Stomach (tissue), 9 donors: Measurements from ENCODE around the gene MCM3AP. TPM values are rescaled to one million over a fixed set of nuclear protein-coding genes. Genes with fewer than 3 reads are reported as not detected.

ENCODE experiments used
- DNase-seq, 2 donors: peaks; one replicate each; pipeline versions ENCODE4 v3.0.0 to v3.0.0-alpha.2; 2013 to 2019
- H3K27ac ChIP-seq, 5 donors: fragments of 200-600 bp in 4 of 5; sonication (generic) in 4 of 5; one replicate each; pipeline ENCODE4 v1.5.1; 2013 to 2019; ENCODE audit warnings: mild to moderate bottlenecking in 1 of 5, moderate library complexity in 1 of 5
- H3K27me3 ChIP-seq, 3 donors: fragments of 200-600 bp; sonication (generic); one replicate each; pipeline ENCODE4 v1.5.1; 2017 to 2019; ENCODE audit warnings: mixed run types in 1 of 3
- H3K36me3 ChIP-seq, 4 donors: fragments of 200-600 bp; sonication (generic); 1 replicate in 3 of 4; 2 replicates in 1 of 4; pipeline ENCODE4 v1.5.1; 2016 to 2019
- H3K4me1 ChIP-seq, 4 donors: fragments of 200-600 bp; sonication (generic); one replicate each; pipeline ENCODE4 v1.5.1; 2016 to 2019
- H3K4me3 ChIP-seq, 4 donors: fragments of 200-600 bp; sonication (generic) in 3 of 4; one replicate each; pipeline ENCODE4 v1.5.1; 2016 to 2019; ENCODE audit warnings: mild to moderate bottlenecking in 1 of 4
- H3K9me3 ChIP-seq, 4 donors: fragments of 200-600 bp; sonication (generic); one replicate each; pipeline ENCODE4 v1.5.1; 2016 to 2019
- EP300 ChIP-seq: sonication (generic); formaldehyde crosslinking; IDR thresholded peaks from one replicate; pipeline ENCODE4 v1.6.1; 2017; ENCODE audit warnings: antibody characterized with exemption
- POLR2A ChIP-seq, 4 donors: fragments of 450-650 bp; IDR thresholded peaks; one replicate each; pipeline ENCODE4 v1.6.1; 2016; ENCODE audit warnings: antibody characterized with exemption in 4 of 4, control low read depth in 2 of 4, mild to moderate bottlenecking in 1 of 4, moderate library complexity in 1 of 4
- POLR2AphosphoS5 ChIP-seq, 3 donors: sonication (generic); formaldehyde crosslinking; IDR thresholded peaks; one replicate each; pipeline ENCODE4 v1.6.1; 2016; ENCODE audit warnings: antibody characterized with exemption in 3 of 3
- WGBS, 5 donors: extraction: QIAGEN DNeasy Blood & Tissue Kit in 3 of 5; methylation state at CpG; one replicate each; pipeline versions ENCODE4 v1.1.5 to v1.1.7; 2013 to 2018; 5-methylcytosine and 5-hydroxymethylcytosine counted together
- intact Hi-C: fragments of 100-400 bp; cut with DNase I; formaldehyde crosslinking; loops from one replicate; pipeline ENCODE4 v1.15.1; 2023; ENCODE audit warnings: low total_unique reads
- polyA plus RNA-seq, 3 donors: library from polyadenylated mRNA; stranded (reverse); fragments of 200-250 nt; gene quantifications; one replicate each; pipeline ENCODE4 v1.2.3, GENCODE V29; 2013
- total RNA-seq, 5 donors: library from RNA; depleted of rRNA; stranded (reverse); fragments of >200 nt; gene quantifications; one replicate each; pipeline versions ENCODE4 v1.1.0 to v1.2.3, GENCODE V29; 2014 to 2016
- TF ChIP-seq, protein P1 (sequence below), 7 experiments: fragments of 450-650 bp in 4 of 7; fragments of 200-600 bp in 3 of 7; sonication (generic) in 3 of 7; IDR thresholded peaks; one replicate each; pipeline ENCODE4 v1.5.1; 2016 to 2019; ENCODE audit warnings: antibody characterized with exemption in 7 of 7, control low read depth in 2 of 7, mild to moderate bottlenecking in 1 of 7
- donor health status: healthy with polysubstance abuse.
- donor health status: Bipolar disorder and iron deficiency.
- donor health status: healthy.

MCM3AP gene
- total and polyA plus RNA-seq, 8 donors, result 18.9 to 555 (median 57.4) TPM

DNA sequence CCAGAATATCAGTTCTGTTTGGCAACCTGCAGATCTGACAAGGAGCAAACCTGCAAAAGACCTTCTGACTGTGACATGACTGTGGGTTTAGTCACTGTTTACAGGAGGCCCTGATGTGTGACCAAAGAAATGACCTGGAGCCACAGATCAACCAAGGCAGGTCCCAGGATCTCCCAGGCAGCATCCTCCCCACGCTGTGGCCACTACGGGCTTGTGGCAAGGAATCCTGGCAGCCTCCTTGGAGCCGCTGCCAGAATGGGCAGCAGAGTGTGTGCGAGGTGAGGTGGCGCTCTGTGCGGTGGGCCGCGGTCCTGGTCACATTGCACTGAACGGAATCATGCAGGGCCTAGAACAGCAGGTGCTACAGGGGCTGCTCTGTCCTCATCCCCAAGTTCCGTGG lies 15.9 kb downstream of the MCM3AP start:
- no peak overlapping the region for H3K4me3 ChIP-seq
- no peaks in the 10 kb centered on the region for H3K4me1 ChIP-seq
- intact Hi-C loops, result no loop called here
- no peaks in the 10 kb centered on the region for H3K27me3 ChIP-seq
- TF ChIP-seq, protein P1, sequence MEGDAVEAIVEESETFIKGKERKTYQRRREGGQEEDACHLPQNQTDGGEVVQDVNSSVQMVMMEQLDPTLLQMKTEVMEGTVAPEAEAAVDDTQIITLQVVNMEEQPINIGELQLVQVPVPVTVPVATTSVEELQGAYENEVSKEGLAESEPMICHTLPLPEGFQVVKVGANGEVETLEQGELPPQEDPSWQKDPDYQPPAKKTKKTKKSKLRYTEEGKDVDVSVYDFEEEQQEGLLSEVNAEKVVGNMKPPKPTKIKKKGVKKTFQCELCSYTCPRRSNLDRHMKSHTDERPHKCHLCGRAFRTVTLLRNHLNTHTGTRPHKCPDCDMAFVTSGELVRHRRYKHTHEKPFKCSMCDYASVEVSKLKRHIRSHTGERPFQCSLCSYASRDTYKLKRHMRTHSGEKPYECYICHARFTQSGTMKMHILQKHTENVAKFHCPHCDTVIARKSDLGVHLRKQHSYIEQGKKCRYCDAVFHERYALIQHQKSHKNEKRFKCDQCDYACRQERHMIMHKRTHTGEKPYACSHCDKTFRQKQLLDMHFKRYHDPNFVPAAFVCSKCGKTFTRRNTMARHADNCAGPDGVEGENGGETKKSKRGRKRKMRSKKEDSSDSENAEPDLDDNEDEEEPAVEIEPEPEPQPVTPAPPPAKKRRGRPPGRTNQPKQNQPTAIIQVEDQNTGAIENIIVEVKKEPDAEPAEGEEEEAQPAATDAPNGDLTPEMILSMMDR (IDR thresholded peaks at IDR 0.05), result no peak
- TF ChIP-seq POLR2A (IDR thresholded peaks at IDR 0.05) (no peak), POLR2AphosphoS5 (IDR thresholded peaks at IDR 0.05) (no peak), EP300 (no peak)
- no peaks in the 10 kb centered on the region for H3K9me3 ChIP-seq
- no peak for DNase-seq
- 96 to 98% (median 97%) methylated on average over 10 of the region's 10 CpGs for WGBS, 5 donors
- no peak overlapping the region for H3K27ac ChIP-seq
- H3K36me3 ChIP-seq, result peaks cover 90 to 100% (median 100%) of the 10 kb centered on the region in 4 donors

DNA sequence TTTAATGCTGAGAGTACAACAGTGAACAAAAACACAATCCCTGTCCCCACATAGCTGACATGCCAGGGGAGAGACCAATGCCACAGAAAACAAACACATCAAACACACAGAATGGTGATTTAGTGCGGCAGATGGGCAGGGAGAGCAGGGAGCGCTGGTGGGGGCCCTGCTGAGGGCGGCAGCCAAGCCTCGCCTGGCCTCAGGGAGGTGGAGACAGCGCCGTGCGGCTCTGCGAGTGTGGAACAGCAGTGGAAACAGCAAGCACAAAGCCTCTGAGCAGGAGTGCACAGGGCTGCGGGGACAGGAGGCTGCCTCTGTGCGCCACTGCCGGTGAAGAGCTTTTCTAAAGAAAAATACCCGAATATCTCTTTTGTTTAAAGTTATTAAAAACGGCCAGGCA lies 17.0 kb downstream of the MCM3AP start:
- no peaks in the 10 kb centered on the region for H3K9me3 ChIP-seq
- no peak overlapping the region for H3K4me3 ChIP-seq
- WGBS, 5 donors, result 90 to 96% (median 95%) methylated on average over 13 of the region's 13 CpGs
- H3K27me3 ChIP-seq, result no peaks in the 10 kb centered on the region
- no peak for DNase-seq
- H3K27ac ChIP-seq, result no peak overlapping the region
- no peak for TF ChIP-seq EP300
- TF ChIP-seq POLR2A (IDR thresholded peaks at IDR 0.05), result no peak
- TF ChIP-seq, protein P1 (IDR thresholded peaks at IDR 0.05), result no peak
- no peak for TF ChIP-seq POLR2AphosphoS5 (IDR thresholded peaks at IDR 0.05)
- no peaks in the 10 kb centered on the region for H3K4me1 ChIP-seq
- H3K36me3 ChIP-seq, result peaks cover 86 to 100% (median 100%) of the 10 kb centered on the region in 4 donors
- intact Hi-C loops, result no loop called here

DNA sequence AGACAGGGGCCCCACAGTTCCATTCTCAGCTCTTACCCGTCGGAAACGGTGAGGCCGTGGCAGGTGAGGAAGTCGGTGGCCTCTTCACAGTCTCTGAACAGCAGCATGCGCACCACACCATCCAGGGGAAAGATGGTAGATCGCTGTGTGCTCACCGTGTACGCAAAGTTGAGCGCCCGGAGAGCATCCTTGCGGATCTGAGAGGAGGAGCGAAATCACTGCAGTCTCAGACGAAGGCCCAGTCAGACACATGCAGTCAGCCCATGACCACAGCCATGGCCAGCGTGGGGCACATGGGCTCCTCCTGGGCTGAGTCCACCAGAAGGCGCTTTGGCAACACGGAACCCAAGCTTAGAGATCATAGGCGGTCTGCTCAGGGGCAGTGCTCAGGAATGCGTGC lies 18.5 kb downstream of the MCM3AP start:
- 91 to 96% (median 93%) methylated on average over 19 of the region's 19 CpGs for WGBS, 5 donors
- no peaks in the 10 kb centered on the region for H3K27me3 ChIP-seq
- peaks cover 72 to 100% (median 99%) of the 10 kb centered on the region in 4 donors for H3K36me3 ChIP-seq
- H3K4me3 ChIP-seq, result no peak overlapping the region
- no peak overlapping the region for H3K27ac ChIP-seq
- H3K4me1 ChIP-seq, result no peaks in the 10 kb centered on the region
- H3K9me3 ChIP-seq, result no peaks in the 10 kb centered on the region
- TF ChIP-seq EP300 (no peak), POLR2A (IDR thresholded peaks at IDR 0.05) (no peak), POLR2AphosphoS5 (IDR thresholded peaks at IDR 0.05) (no peak)
- TF ChIP-seq, protein P1 (IDR thresholded peaks at IDR 0.05), result no peak
- no peak for DNase-seq
- intact Hi-C loops, result no loop called here

DNA sequence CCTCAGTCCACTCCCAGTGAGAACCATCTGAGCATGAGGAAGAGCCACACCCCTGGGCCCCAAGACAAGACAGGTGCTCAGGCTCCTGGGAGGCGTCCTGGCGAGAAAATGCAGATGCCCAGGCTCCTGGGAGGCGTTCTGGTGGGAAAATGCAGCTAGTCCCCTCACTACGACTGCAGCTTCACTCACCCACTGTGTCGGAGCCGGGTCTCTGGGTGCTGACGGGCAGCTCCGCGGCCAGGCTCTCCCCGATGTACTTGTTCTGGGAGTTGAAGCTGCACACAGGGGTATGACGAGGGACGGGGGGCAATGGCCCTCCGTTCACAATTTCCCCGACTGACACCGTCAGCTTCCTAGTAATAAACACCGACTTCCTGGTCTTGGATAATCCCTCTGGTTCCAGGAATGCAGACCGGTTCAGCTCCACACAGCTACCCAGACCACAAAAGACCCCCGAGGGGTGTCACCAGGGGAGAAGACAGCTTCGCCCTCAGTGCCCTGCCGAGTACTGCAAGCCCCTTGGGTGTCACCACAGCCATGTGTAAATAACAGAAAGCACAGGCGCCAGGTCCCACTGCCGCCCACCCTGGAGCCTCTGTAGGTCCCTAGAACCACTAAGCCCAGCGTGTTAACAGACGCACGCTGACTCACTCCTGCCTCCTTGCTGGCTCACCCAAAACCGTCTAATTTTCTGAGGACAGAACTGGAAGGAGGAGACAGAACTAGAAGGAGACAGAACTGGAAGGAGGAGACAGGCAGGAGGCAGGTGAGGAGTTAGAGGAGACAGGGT lies 19.5 kb downstream of the MCM3AP start:
- no peaks in the 10 kb centered on the region for H3K9me3 ChIP-seq
- peaks cover 70 to 100% (median 99%) of the 10 kb centered on the region in 4 donors for H3K36me3 ChIP-seq
- TF ChIP-seq POLR2AphosphoS5 (IDR thresholded peaks at IDR 0.05) (no peak), EP300 (no peak), POLR2A (IDR thresholded peaks at IDR 0.05) (no peak)
- TF ChIP-seq, protein P1 (IDR thresholded peaks at IDR 0.05), result no peak
- 84 to 91% (median 87%) methylated on average over 26 of the region's 26 CpGs for WGBS, 5 donors
- H3K4me3 ChIP-seq, result no peak overlapping the region
- no peaks in the 10 kb centered on the region for H3K4me1 ChIP-seq
- no peak for DNase-seq
- H3K27ac ChIP-seq, result no peak overlapping the region
- intact Hi-C loops, result no loop called here
- H3K27me3 ChIP-seq, result no peaks in the 10 kb centered on the region
